PC-9 (cell line): ENCODE measurements around the gene NRROS. TPM values are rescaled to one million over a fixed set of nuclear protein-coding genes. Genes with fewer than 3 reads are reported as not detected.

Experiments used
- BruUV-seq: library from RNA; stranded (reverse); fragments of 400-500 nt; replicated peaks from 2 replicates; lab custom pipeline; 2021; lab: Mats Ljungman, UMichigan
- CTCF ChIA-PET: fragments of 300-600 bp; sonication (Branson Sonifier 250); formaldehyde crosslinking; loops from one replicate; lab custom pipeline; 2022; ENCODE audit warnings: antibody characterized with exemption; lab: Charles Lee
- POLR2A ChIA-PET: fragments of 300-600 bp; sonication (Branson Sonifier 250); formaldehyde crosslinking; loops from one replicate; lab custom pipeline; 2022; ENCODE audit warnings: antibody characterized with exemption; ENCODE audit not compliant: unreplicated experiment; lab: Charles Lee
- DNase-seq, 2 experiments: peaks; one replicate each; pipeline versions ENCODE4 v3.0.0 to v3.0.0-alpha.2; 2015 to 2022; ENCODE audit warnings: mixed read lengths in 1 of 2
- H2AFZ ChIP-seq: fragments of 200-600 bp; sonication (generic); 2 replicates; pipeline ENCODE4 v1.8.1; 2017; ENCODE audit warnings: antibody characterized with exemption
- H3F3A ChIP-seq: fragments of 200-600 bp; sonication (generic); 2 replicates; pipeline ENCODE4 v1.8.1; 2017; ENCODE audit warnings: antibody characterized with exemption, mild to moderate bottlenecking, low read depth; ENCODE audit not compliant: insufficient read depth
- H3K27ac ChIP-seq: fragments of 200-600 bp; sonication (generic); 2 replicates; pipeline ENCODE4 v1.6.1; 2016; ENCODE audit warnings: mixed run types
- H3K27me3 ChIP-seq: fragments of 200-600 bp; sonication (generic); 2 replicates; pipeline ENCODE4 v1.6.1; 2016; ENCODE audit warnings: low read depth, mixed run types; ENCODE audit not compliant: insufficient read depth
- H3K36me3 ChIP-seq: fragments of 200-600 bp; sonication (generic); 2 replicates; pipeline ENCODE4 v1.6.1; 2016; ENCODE audit warnings: low read depth, mixed run types
- H3K4me1 ChIP-seq: fragments of 200-600 bp; sonication (generic); replicated peaks from 2 replicates; pipeline ENCODE4 v1.6.1; 2016; ENCODE audit warnings: mixed run types; ENCODE audit not compliant: insufficient read depth
- H3K4me2 ChIP-seq: fragments of 200-600 bp; sonication (generic); 2 replicates; pipeline ENCODE4 v1.6.1; 2017; ENCODE audit warnings: mixed run types
- H3K4me3 ChIP-seq: fragments of 200-600 bp; sonication (generic); 2 replicates; pipeline ENCODE4 v1.6.1; 2016; ENCODE audit warnings: mixed run types
- H3K79me2 ChIP-seq: fragments of 200-600 bp; sonication (generic); 2 replicates; pipeline ENCODE4 v1.6.1; 2017; ENCODE audit warnings: low read depth, mixed run types
- H3K9me2 ChIP-seq: fragments of 200-600 bp; sonication (generic); 2 replicates; pipeline ENCODE4 v1.8.1; 2017; ENCODE audit warnings: mild to moderate bottlenecking; ENCODE audit not compliant: insufficient read depth
- H3K9me3 ChIP-seq: fragments of 200-600 bp; sonication (generic); 2 replicates; pipeline ENCODE4 v1.8.1; 2016; ENCODE audit warnings: low read depth; ENCODE audit not compliant: insufficient read depth
- H4K20me1 ChIP-seq: fragments of 200-600 bp; sonication (generic); 2 replicates; pipeline ENCODE4 v1.8.1; 2017; ENCODE audit not compliant: insufficient read depth
- CTCF ChIP-seq: fragments of 200-600 bp; sonication (generic); conservative IDR thresholded peaks from 2 replicates; pipeline ENCODE4 v1.6.1; 2017; ENCODE audit warnings: mixed run types, antibody characterized with exemption, mild to moderate bottlenecking, moderate library complexity
- EZH2 ChIP-seq: fragments of 200-600 bp; sonication (generic); IDR thresholded peaks from 2 replicates; pipeline ENCODE4 v1.8.0; 2017; ENCODE audit warnings: antibody characterized with exemption, low read depth
- intact Hi-C: fragments of 100-400 bp; cut with micrococcal nuclease; formaldehyde crosslinking; loops from one replicate; pipeline ENCODE4 v1.10.0; 2022; ENCODE audit not compliant: unreplicated experiment
- total RNA-seq: library from RNA; stranded (reverse); gene quantifications from 2 replicates; pipeline ENCODE4 v1.2.3, GENCODE V29; 2021

Gene NRROS
- total RNA-seq, 1 experiment from 2014 or later, result 2.2 TPM

DNA sequence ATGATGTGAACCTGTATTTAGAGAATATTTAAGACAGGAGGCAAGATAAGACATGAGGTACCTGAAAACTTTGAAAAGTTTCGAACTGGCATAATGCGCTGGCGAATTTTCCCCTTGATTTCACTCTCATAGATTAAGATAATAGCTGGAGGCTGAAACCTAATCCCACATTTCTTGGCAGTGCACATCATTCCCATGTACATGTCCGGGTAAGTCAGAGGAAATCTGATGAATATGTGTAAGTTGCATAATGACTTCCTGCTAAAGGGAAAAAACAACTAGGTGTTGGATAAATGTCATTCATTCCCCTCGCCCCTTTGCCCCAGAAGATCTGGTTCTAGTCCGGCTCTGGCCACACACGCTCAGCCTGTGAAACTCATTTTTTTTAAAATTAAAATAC lies 69.0 kb downstream of the NRROS start:
- H3K27me3 ChIP-seq, result no peaks in the 10 kb centered on the region
- POLR2A ChIA-PET, result interaction anchor here (0.6 kb wide), 1 partner anchor 576 kb away, joined by 4 read pairs; no protein-coding TSS in a partner anchor
- peak in 1 of 2 experiments; percentile 67 for DNase-seq
- no peaks in the 10 kb centered on the region for H3K9me3 ChIP-seq
- H3K27ac ChIP-seq, result no peak overlapping the region
- peaks cover 16% of the 10 kb centered on the region for H3K4me1 ChIP-seq
- H3K79me2 ChIP-seq, result peaks cover 10% of the 10 kb centered on the region
- no TSS peak for BruUV-seq
- H3F3A ChIP-seq, result peaks cover 16% of the 10 kb centered on the region
- H3K4me2 ChIP-seq, result no peak overlapping the region
- H3K9me2 ChIP-seq, result no peaks in the 10 kb centered on the region
- H3K4me3 ChIP-seq, result no peak overlapping the region
- no peaks in the 10 kb centered on the region for H4K20me1 ChIP-seq
- TF ChIP-seq CTCF (no peak), EZH2 (no peak)
- intact Hi-C loops, result no loop called here
- H2AFZ ChIP-seq, result no peak overlapping the region
- CTCF ChIA-PET, result no interaction called here
- H3K36me3 ChIP-seq, result no peaks in the 10 kb centered on the region

Other genes with a start within 250 kb of the NRROS start
- 68.6 and 125 TPM in 2 replicates for gene UBXN7, start 207.3 kb upstream of the NRROS start, total RNA-seq
- 49.3 and 60.6 TPM in 2 replicates for gene RNF168, start 135.9 kb upstream of the NRROS start, total RNA-seq
- not detected in 2 replicates for gene SMCO1, start 124.3 kb upstream of the NRROS start, total RNA-seq
- gene WDR53, start 71.1 kb upstream of the NRROS start, total RNA-seq, result 33.5 and 34.8 TPM in 2 replicates
- gene FBXO45, start 71.0 kb upstream of the NRROS start, total RNA-seq, result 16.5 and 21.3 TPM in 2 replicates
- gene CEP19, start 72.6 kb downstream of the NRROS start, total RNA-seq, result 3.4 and 5.5 TPM in 2 replicates
- 47.6 and 52.9 TPM in 2 replicates for gene PIGX, start 72.7 kb downstream of the NRROS start, total RNA-seq
- 78.6 and 113 TPM in 2 replicates for gene PAK2, start 100.2 kb downstream of the NRROS start, total RNA-seq
- gene SENP5, start 228.2 kb downstream of the NRROS start, total RNA-seq, result 52.3 and 60.9 TPM in 2 replicates